SU-DHL-6 (cell line): ENCODE data around the gene S100A7A.

ENCODE experiments used
- EZH2phosphoT487 ChIP-seq: fragments of 200-600 bp; sonication (generic), shearing (Covaris generic); conservative IDR thresholded peaks from 2 replicates; pipeline ENCODE4 v1.6.1; 2018; ENCODE audit warnings: mild to moderate bottlenecking, antibody characterized with exemption, low read length, moderate library complexity, mixed read lengths
- TF ChIP-seq, protein P1 (sequence below): fragments of 200-600 bp; sonication (generic); IDR thresholded peaks from one replicate; pipeline ENCODE4 v1.5.1; 2017; ENCODE audit warnings: antibody characterized with exemption, mild to moderate bottlenecking, low read length, moderate library complexity; ENCODE audit not compliant: insufficient read depth, poor library complexity, severe bottlenecking

DNA sequence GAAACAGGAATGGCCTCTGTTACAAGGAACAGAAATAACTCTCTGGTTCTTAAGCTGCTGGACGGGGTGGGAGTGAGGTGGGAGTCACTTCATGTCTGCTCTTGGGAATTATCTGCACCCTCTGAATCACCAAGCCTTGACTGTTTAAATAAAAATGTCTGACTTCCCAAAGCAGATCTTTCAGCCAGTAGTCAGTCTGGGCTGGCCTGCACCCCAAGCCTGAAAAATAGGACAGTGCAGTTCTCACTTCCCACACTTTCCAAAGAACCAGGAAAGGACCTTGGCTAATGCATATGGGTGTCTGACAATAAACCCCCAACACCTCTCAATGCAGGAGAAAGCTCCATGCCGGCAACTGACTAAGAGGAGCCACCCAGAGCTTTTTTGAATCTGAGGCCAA lies 43.3 kb downstream of the S100A7A start:
- TF ChIP-seq, protein P1, sequence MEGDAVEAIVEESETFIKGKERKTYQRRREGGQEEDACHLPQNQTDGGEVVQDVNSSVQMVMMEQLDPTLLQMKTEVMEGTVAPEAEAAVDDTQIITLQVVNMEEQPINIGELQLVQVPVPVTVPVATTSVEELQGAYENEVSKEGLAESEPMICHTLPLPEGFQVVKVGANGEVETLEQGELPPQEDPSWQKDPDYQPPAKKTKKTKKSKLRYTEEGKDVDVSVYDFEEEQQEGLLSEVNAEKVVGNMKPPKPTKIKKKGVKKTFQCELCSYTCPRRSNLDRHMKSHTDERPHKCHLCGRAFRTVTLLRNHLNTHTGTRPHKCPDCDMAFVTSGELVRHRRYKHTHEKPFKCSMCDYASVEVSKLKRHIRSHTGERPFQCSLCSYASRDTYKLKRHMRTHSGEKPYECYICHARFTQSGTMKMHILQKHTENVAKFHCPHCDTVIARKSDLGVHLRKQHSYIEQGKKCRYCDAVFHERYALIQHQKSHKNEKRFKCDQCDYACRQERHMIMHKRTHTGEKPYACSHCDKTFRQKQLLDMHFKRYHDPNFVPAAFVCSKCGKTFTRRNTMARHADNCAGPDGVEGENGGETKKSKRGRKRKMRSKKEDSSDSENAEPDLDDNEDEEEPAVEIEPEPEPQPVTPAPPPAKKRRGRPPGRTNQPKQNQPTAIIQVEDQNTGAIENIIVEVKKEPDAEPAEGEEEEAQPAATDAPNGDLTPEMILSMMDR: no peak
- no peak for TF ChIP-seq EZH2phosphoT487
